ENCODE data around the gene DSCAM.

DNA sequence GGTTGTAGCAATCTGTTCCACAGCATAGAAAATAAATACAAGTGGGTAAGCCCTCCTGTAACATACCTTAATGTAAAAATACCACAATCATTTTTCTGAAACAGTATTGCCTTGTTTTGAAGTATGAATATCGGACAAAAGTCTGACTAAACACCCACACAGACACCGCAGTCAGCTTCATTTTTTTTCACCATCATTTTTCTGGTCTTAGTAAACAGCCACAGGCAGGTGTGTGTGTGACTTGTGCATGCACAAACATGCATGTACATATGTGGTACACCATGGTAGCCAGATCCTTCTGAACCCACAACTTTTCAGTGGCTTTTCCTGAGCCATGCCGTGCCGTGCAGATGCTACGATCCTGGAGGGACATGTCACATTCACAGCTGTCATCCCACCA, 718.1 kb downstream of the DSCAM start:
- TF ChIP-seq POLR2A (IDR thresholded peaks at IDR 0.05), result no peak
- TF ChIP-seq, protein P1, sequence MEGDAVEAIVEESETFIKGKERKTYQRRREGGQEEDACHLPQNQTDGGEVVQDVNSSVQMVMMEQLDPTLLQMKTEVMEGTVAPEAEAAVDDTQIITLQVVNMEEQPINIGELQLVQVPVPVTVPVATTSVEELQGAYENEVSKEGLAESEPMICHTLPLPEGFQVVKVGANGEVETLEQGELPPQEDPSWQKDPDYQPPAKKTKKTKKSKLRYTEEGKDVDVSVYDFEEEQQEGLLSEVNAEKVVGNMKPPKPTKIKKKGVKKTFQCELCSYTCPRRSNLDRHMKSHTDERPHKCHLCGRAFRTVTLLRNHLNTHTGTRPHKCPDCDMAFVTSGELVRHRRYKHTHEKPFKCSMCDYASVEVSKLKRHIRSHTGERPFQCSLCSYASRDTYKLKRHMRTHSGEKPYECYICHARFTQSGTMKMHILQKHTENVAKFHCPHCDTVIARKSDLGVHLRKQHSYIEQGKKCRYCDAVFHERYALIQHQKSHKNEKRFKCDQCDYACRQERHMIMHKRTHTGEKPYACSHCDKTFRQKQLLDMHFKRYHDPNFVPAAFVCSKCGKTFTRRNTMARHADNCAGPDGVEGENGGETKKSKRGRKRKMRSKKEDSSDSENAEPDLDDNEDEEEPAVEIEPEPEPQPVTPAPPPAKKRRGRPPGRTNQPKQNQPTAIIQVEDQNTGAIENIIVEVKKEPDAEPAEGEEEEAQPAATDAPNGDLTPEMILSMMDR (IDR thresholded peaks at IDR 0.05), result no peak
